Activated CD8-positive, alpha-beta memory T cell treated with anti-CD3 and anti-CD28 coated beads, Interleukin-2, amount 10 ng/mL, durations not matched to agents 7 days and 5 days (primary cell): ENCODE data around the gene CCRL2. TPM values are rescaled to one million over a fixed set of nuclear protein-coding genes. Genes with fewer than 3 reads are reported as not detected.

Experiments
- ATAC-seq: fragments of 150-1000 bp; cut with Tn5 transposase; one replicate; pipeline ENCODE4 v1.10.0; 2021; ENCODE audit warnings: moderate library complexity
- CTCF ChIA-PET: fragments of 350-600 bp; sonication (Branson Sonifier 250); formaldehyde crosslinking; loops from one replicate; lab custom pipeline; 2021; ENCODE audit warnings: antibody characterized with exemption; lab: Charles Lee
- DNase-seq: peaks from one replicate; pipeline ENCODE4 v3.0.0-alpha.2; 2020
- H3K27ac Mint-ChIP-seq: one replicate; pipeline ENCODE4 v1.8.0; 2021; ENCODE audit warnings: mild to moderate bottlenecking, mixed read lengths
- H3K27me3 Mint-ChIP-seq: one replicate; pipeline ENCODE4 v1.8.0; 2021; ENCODE audit warnings: mixed read lengths
- H3K36me3 Mint-ChIP-seq: one replicate; pipeline ENCODE4 v1.8.0; 2021; ENCODE audit warnings: mild to moderate bottlenecking, mixed read lengths
- H3K4me1 Mint-ChIP-seq: one replicate; pipeline ENCODE4 v1.8.0; 2021; ENCODE audit warnings: mixed read lengths
- H3K4me3 Mint-ChIP-seq: one replicate; pipeline ENCODE4 v1.8.0; 2021; ENCODE audit warnings: mild to moderate bottlenecking, moderate library complexity, mixed read lengths
- H3K9me3 Mint-ChIP-seq: one replicate; pipeline ENCODE4 v1.8.0; 2022; ENCODE audit warnings: low read depth, mixed read lengths
- total RNA-seq, 2 experiments: library from RNA; stranded (reverse); gene quantifications; one replicate each; pipeline ENCODE4 v1.2.3, GENCODE V29; 2021

Gene CCRL2, protein sequence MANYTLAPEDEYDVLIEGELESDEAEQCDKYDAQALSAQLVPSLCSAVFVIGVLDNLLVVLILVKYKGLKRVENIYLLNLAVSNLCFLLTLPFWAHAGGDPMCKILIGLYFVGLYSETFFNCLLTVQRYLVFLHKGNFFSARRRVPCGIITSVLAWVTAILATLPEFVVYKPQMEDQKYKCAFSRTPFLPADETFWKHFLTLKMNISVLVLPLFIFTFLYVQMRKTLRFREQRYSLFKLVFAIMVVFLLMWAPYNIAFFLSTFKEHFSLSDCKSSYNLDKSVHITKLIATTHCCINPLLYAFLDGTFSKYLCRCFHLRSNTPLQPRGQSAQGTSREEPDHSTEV
- total RNA-seq = 10 to 100 TPM in 1 of 2 experiments, 1 to 10 TPM in 1; 10.0 to 11.9 TPM

DNA sequence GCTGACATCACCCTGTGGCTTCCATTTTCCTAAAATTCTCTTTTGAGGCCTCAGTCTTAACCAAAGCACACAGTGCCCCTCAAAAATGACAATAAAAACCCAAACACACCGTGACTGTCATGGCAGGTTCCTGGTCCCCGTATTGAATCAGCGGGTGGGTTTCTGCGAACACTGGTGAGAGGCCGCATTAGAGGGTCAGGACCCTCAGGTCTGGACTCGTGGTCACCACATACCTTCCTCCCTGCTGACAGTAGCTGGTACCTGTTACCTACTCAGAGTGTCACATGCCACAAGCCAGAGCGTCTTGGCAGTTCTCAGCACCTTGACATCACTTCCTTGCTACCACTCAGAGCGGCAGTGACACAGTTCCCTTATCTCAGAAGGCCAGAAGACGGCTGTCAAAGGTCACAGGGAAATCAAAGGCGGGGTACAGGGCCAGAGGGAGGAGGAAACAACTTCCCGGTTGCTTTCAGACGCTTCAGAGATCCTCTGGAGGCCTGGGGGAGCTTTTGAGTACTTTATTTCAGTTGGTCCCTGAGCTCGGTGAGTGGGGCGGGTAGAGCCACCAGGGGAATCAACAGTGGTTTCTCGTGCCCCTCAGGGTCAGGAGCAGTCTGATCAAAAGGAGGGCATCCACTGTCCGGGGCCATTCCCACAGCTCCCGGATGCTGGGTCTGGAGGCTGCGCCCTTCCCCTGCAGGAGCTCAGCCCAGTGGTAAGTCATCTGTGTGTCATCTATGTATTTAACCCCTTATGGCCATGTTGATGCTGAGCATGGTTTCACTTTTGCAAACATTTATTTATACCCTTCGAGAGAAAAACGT is at the start of gene CCRL2, which contains the start of gene CCR5AS:
Gene CCRL2, plus strand, starts transcription at position 472 of the 824 bp plus-strand sequence. CDS start 821 bp downstream, outside the sequence.
Gene CCR5AS, minus strand, starts transcription at position 279 of the 824 bp plus-strand sequence.
- Mint-ChIP-seq H3K4me3 (peak within 1 kb of the TSS; percentile 86), H3K36me3 (peaks cover 17% of the 10 kb centered on the region), H3K9me3 (no peaks in the 10 kb centered on the region), H3K27me3 (peaks cover 6% of the 10 kb centered on the region), H3K27ac (peak within 1 kb of the TSS; percentile 96), H3K4me1 (peaks cover 39% of the 10 kb centered on the region)
- CTCF ChIA-PET = interaction anchor here (0.9 to 2.9 kb wide), 14 partner anchors 20 to 468 kb away, joined by 3 to 18 read pairs (median 5); partner anchors contain the start of gene CCR5
- peak; percentile 81 for DNase-seq
- ATAC-seq = peak; percentile 90

DNA sequence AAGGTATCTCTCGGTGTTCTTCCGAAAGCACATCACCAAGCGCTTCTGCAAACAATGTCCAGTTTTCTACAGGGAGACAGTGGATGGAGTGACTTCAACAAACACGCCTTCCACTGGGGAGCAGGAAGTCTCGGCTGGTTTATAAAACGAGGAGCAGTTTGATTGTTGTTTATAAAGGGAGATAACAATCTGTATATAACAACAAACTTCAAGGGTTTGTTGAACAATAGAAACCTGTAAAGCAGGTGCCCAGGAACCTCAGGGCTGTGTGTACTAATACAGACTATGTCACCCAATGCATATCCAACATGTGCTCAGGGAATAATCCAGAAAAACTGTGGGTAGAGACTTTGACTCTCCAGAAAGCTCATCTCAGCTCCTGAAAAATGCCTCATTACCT is 48.6 kb upstream of the CCRL2 start:
- ATAC-seq (no peak), DNase-seq (no peak)
- H3K27me3 Mint-ChIP-seq = peaks cover 22% of the 10 kb centered on the region
- H3K36me3 Mint-ChIP-seq = peaks cover 38% of the 10 kb centered on the region
- no peak overlapping the region for H3K4me3 Mint-ChIP-seq
- no peaks in the 10 kb centered on the region for H3K9me3 Mint-ChIP-seq
- H3K4me1 Mint-ChIP-seq = peaks cover 86% of the 10 kb centered on the region
- CTCF ChIA-PET = interaction anchor here (2.8 kb wide), 1 partner anchor 10 kb away, joined by 30 read pairs; the partner anchor contains the start of gene CCR5
- no peak overlapping the region for H3K27ac Mint-ChIP-seq

DNA sequence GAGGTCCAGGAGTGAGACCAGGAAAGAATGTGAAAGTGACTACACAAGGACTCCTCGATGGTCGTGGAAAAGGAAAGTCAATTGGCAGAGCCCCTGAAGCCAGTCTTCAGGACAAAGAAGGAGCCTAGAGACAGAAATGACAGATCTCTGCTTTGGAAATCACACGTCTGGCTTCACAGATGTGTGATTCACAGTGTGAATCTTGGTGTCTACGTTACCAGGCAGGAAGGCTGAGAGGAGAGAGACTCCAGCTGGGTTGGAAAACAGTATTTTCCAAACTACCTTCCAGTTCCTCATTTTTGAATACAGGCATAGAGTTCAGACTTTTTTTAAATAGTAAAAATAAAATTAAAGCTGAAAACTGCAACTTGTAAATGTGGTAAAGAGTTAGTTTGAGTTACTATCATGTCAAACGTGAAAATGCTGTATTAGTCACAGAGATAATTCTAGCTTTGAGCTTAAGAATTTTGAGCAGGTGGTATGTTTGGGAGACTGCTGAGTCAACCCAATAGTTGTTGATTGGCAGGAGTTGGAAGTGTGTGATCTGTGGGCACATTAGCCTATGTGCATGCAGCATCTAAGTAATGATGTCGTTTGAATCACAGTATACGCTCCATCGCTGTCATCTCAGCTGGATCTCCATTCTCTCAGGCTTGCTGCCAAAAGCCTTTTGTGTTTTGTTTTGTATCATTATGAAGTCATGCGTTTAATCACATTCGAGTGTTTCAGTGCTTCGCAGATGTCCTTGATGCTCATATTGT is 47.1 kb upstream of the CCRL2 start:
- Mint-ChIP-seq H3K9me3 (no peaks in the 10 kb centered on the region), H3K27me3 (peaks cover 20% of the 10 kb centered on the region), H3K36me3 (peaks cover 44% of the 10 kb centered on the region), H3K27ac (peak overlapping the region; percentile 64), H3K4me3 (no peak overlapping the region), H3K4me1 (peaks cover 81% of the 10 kb centered on the region)
- DNase-seq (peak; percentile 66), ATAC-seq (peak; percentile 83)
- CTCF ChIA-PET = interaction anchor here (0.7 to 2.8 kb wide), 10 partner anchors 9 to 150 kb away, joined by 3 to 30 read pairs (median 4); partner anchors contain the start of gene CCR5

DNA sequence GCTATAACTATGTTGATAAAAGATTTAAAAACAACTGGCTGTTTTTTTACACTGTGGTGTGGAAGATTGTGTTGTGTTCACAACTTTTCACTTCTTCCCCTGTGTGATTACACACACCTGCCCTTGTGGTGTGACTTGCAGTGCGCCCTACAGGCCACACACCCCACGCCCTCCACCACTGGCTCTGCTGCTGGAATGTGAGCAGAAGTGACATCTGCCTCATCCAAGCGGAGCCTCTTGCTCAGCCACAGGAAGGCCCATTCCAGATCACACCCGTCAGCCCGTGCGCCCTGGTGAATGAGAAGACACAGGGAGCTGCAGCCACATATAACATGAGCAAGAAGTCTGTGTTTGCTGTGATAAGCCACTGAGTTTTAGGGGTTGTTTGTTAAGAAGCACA is 46.2 kb upstream of the CCRL2 start:
- peak overlapping the region; percentile 16 for H3K27ac Mint-ChIP-seq
- H3K4me1 Mint-ChIP-seq = peaks cover 79% of the 10 kb centered on the region
- H3K9me3 Mint-ChIP-seq = no peaks in the 10 kb centered on the region
- DNase-seq (no peak), ATAC-seq (no peak)
- H3K27me3 Mint-ChIP-seq = peaks cover 13% of the 10 kb centered on the region
- H3K36me3 Mint-ChIP-seq = peaks cover 41% of the 10 kb centered on the region
- H3K4me3 Mint-ChIP-seq = no peak overlapping the region
- CTCF ChIA-PET = interaction anchor here (0.9 to 2.8 kb wide), 6 partner anchors 8 to 151 kb away, joined by 3 to 30 read pairs (median 6); partner anchors contain the start of gene CCR5

DNA sequence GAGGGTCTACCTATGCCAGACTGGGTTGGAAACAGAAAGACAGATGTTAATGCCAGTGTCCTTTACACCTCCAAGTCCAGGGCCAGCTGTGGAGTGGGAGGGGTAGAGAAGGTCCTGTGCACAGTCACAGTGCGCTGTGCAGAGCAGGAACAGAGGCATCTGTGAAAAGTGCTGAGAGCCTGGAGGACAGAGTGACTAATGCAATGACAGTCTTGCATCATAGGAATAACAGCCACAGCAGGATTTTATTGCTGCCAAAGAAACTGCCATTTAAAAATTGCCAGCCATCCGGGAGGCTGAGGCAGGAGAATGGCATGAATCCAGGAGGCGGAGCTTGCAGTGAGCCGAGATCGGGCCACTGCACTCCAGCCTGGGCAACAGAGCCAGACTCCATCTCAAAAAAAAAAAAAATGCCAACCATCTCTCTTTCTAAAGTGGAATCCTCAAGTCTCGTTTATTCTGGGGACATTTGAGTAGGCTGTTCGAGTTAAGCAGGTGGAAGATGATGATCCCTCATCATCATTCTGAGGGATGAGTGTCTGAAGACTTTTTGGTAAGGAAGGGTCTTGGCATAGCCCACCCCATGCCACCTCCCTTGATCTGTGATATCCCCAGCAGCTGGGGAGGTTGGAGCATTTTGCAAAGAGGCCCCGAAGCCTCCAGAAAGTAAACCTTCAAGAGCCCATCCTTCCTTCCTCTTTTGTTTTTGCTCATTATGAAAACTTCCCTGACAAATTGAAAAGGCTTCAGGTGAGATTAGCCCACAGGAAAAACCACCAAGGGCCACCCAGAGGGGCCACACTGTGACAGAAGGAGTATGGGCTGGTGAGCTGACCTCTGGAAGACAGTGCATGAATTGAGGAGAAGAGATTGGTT is 45.4 kb upstream of the CCRL2 start:
- DNase-seq = no peak
- Mint-ChIP-seq H3K27ac (peak overlapping the region; percentile 55), H3K4me3 (no peak overlapping the region), H3K27me3 (peaks cover 8% of the 10 kb centered on the region), H3K4me1 (peaks cover 81% of the 10 kb centered on the region), H3K36me3 (peaks cover 39% of the 10 kb centered on the region), H3K9me3 (no peaks in the 10 kb centered on the region)
- CTCF ChIA-PET = interaction anchor here (1.0 to 14.1 kb wide), 4 partner anchors 9 to 64 kb away, joined by 3 to 231 read pairs (median 6); partner anchors contain the start of gene CCR5
- peak; percentile 40 for ATAC-seq

DNA sequence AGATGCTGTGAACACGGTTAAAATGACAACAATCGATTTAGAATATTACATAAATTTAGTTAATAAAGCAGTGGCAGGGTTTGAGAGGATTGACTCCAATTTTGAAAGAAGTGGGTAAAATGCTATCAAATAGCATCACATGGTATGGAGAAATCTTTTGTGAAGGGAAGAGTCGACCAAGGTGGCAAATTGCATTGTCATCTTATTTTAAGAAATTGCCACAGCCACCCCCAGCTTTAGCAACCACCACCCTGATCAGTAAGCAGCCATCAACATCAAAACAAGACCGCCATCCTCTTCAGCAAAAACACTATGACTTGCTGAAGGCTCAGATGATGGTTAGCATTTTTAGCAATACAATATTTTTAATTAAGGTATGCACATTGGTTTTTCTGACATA is 42.0 kb upstream of the CCRL2 start:
- Mint-ChIP-seq H3K36me3 (peaks cover 22% of the 10 kb centered on the region), H3K27ac (no peak overlapping the region), H3K9me3 (no peaks in the 10 kb centered on the region), H3K4me1 (peaks cover 81% of the 10 kb centered on the region), H3K4me3 (no peak overlapping the region), H3K27me3 (peaks cover 4% of the 10 kb centered on the region)
- no peak for DNase-seq
- CTCF ChIA-PET = interaction anchor here (1.8 to 14.1 kb wide), 2 partner anchors 67 to 95 kb away, joined by 5 to 231 read pairs; no protein-coding TSS in a partner anchor
- ATAC-seq = no peak

DNA sequence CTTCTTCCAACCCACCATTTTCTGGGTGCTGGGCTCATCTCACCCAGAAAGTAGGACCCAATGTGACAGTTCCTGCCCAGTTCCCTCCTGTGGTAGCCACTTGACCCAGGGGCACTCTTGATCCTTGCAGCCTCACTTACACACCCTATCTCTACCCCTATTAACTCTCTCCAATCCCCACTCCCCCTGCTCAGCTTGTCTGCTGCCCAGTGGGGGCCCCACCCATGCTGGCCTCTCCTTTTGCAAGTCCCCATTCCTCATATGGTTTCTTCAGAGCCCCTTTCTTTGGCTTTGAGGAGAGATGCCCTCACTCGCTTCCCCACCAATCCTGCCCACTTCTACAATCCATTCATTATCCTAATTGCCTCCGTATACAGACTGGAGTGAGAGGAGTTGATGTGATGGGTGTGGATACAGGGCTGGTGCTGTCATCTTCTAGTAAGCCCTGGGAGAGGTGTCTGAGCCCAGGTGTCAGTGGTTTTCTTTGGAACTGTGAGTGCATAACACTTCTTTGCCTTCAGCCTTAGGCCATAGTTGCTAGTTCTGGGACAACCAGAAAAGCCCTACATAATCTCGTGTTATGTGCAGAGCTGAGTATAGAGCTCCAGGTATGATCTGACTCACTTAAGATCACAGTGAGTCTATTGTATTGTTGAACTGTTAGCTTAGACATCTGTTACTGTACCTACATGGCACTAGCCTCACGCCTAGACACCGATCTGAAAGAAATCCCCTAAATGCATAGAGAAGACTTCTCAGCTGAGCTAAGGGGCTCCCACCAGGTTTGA is 41.1 kb upstream of the CCRL2 start:
- H3K4me3 Mint-ChIP-seq = no peak overlapping the region
- CTCF ChIA-PET = interaction anchor here (1.3 to 14.1 kb wide), 3 partner anchors 13 to 92 kb away, joined by 4 to 231 read pairs (median 186); no protein-coding TSS in a partner anchor

DNA sequence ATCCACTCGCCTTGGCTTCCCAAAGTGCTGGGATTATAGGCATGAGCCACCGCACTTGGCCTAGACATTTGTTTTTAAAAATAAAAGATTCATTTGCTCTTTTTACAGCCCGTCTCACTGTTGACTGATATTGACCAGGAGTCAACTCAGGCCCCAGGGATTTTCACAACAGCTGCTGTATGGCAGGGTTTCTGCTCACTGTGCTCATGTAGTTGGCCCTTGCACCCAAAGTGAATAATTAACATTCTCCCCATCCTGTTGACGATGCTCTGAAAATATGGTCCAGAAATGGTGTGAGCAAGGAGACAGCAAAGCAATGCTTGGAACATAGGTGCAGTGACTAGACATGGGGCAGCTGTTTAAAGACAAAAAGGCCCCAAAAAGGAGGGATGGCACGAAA is 39.2 kb upstream of the CCRL2 start:
- ATAC-seq (no peak), DNase-seq (no peak)
- Mint-ChIP-seq H3K4me1 (peaks cover 79% of the 10 kb centered on the region), H3K27ac (peak overlapping the region; percentile 98), H3K9me3 (no peaks in the 10 kb centered on the region), H3K27me3 (peaks cover 4% of the 10 kb centered on the region), H3K36me3 (peaks cover 34% of the 10 kb centered on the region), H3K4me3 (no peak overlapping the region)
- CTCF ChIA-PET = interaction anchor here (1.1 to 14.1 kb wide), 25 partner anchors 8 to 401 kb away, joined by 3 to 248 read pairs (median 30); partner anchors contain the start of genes CCR1, CCR2, CCR5AS and CCRL2

More for the DNA sequence above, 41.1 kb upstream of the CCRL2 start:
- DNase-seq (no peak), ATAC-seq (no peak)
- Mint-ChIP-seq H3K9me3 (no peaks in the 10 kb centered on the region), H3K36me3 (peaks cover 24% of the 10 kb centered on the region), H3K27ac (no peak overlapping the region), H3K4me1 (peaks cover 80% of the 10 kb centered on the region), H3K27me3 (peaks cover 4% of the 10 kb centered on the region)

DNA sequence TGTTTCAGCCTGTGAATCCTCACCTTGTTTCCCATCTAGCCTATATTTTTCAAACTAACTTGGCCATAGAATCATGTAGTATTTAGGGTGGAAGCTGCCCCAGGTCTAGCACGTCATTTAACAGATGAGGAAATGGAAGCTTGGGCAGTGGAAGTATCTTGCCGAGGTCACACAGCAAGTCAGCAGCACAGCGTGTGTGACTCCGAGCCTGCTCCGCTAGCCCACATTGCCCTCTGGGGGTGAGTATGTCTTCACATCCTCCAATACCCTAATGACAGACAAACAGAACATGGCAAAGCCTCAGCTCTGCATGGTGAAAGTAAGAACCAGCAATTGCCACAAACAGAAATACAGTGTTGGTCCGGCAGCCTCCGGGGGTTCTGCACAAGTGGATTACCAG is 38.5 kb upstream of the CCRL2 start:
- peak; percentile 60 for ATAC-seq
- CTCF ChIA-PET = interaction anchor here (0.9 to 14.1 kb wide), 35 partner anchors 9 to 402 kb away, joined by 3 to 248 read pairs (median 12); partner anchors contain the start of genes CCR1, CCR2, CCR5AS and CCRL2
- H3K27ac Mint-ChIP-seq = peak overlapping the region; percentile 98
- peaks cover 4% of the 10 kb centered on the region for H3K27me3 Mint-ChIP-seq
- peaks cover 39% of the 10 kb centered on the region for H3K36me3 Mint-ChIP-seq
- peak overlapping the region; percentile 82 for H3K4me3 Mint-ChIP-seq
- peaks cover 83% of the 10 kb centered on the region for H3K4me1 Mint-ChIP-seq
- no peaks in the 10 kb centered on the region for H3K9me3 Mint-ChIP-seq
- peak; percentile 93 for DNase-seq

DNA sequence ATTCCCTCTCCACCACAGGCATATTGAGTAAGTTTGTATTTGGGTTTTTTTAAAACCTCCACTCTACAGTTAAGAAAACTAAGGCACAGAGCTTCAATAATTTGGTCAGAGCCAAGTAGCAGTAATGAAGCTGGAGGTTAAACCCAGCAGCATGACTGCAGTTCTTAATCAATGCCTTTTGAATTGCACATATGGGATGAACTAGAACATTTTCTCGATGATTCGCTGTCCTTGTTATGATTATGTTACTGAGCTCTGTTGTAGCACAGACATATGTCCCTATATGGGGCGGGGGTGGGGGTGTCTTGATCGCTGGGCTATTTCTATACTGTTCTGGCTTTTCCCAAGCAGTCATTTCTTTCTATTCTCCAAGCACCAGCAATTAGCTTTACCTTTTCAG is 37.9 kb upstream of the CCRL2 start:
- ATAC-seq (no peak), DNase-seq (no peak)
- H3K27me3 Mint-ChIP-seq = peaks cover 4% of the 10 kb centered on the region
- H3K4me3 Mint-ChIP-seq = peak overlapping the region; percentile 82
- CTCF ChIA-PET = interaction anchor here (0.8 to 14.1 kb wide), 41 partner anchors 9 to 430 kb away, joined by 3 to 248 read pairs (median 7); partner anchors contain the start of genes CCR1, CCR2, CCR5AS and CCRL2
- H3K9me3 Mint-ChIP-seq = no peaks in the 10 kb centered on the region
- peaks cover 86% of the 10 kb centered on the region for H3K4me1 Mint-ChIP-seq
- H3K36me3 Mint-ChIP-seq = peaks cover 42% of the 10 kb centered on the region
- H3K27ac Mint-ChIP-seq = peak overlapping the region; percentile 98
